Panc1 (cell line): Measurements from ENCODE around the gene NAPSA.
A peak's percentile ranks its signal among the peaks of the same experiment; 100 is the strongest.

Experiments
- REST ChIP-seq, 2 experiments: IDR thresholded peaks; 2 replicates each; pipeline ENCODE4 v1.6.1; 2011 to 2012; ENCODE audit warnings: low read depth in 2 of 2, control low read depth in 1 of 2, low read length in 1 of 2, mild to moderate bottlenecking in 1 of 2, moderate library complexity in 1 of 2; ENCODE audit not compliant: insufficient read depth in 1 of 2
- TCF7L2 ChIP-seq: IDR thresholded peaks from 2 replicates; pipeline ENCODE4 v1.6.1; 2011; ENCODE audit warnings: mild to moderate bottlenecking, low read depth, low read length, inconsistent platforms
- TF ChIP-seq, protein P1 (sequence below): fragments of 450-650 bp; IDR thresholded peaks from 2 replicates; pipeline ENCODE4 v1.5.1; 2017; ENCODE audit warnings: mild to moderate bottlenecking

DNA sequence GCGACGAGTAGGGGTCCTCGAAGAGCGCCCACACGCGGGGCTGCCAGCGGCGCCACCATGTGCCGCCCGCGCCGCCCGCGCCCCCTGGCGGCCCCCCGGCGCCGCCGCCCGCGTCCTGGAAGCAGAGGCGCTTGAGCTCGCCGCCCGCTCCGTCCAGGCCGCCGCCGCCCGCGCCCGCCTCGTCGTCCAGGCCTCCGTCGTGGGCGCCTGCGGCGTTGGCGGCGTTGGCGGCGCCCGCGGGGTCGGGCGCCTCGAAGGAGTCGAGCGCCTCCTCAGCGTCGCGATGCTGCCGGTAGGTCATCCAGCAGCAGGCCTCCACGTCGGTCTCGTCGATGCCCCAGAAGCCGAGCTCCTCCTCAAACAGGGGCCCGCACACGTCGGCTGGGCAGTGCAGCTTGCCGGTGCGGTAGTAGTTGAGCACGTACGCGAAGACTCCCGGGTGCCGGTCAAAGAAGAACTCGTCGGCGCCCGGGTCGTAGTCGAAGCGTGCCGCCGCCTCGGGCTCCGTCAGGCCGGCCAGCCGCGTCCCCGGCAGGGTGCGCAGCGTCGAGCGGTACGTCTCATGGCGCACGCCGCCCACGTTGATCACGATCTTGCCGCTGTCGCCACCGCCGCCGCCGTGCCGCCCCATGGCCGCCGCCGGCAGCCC lies 37.1 kb downstream of the NAPSA start:
- TF ChIP-seq, protein P1, sequence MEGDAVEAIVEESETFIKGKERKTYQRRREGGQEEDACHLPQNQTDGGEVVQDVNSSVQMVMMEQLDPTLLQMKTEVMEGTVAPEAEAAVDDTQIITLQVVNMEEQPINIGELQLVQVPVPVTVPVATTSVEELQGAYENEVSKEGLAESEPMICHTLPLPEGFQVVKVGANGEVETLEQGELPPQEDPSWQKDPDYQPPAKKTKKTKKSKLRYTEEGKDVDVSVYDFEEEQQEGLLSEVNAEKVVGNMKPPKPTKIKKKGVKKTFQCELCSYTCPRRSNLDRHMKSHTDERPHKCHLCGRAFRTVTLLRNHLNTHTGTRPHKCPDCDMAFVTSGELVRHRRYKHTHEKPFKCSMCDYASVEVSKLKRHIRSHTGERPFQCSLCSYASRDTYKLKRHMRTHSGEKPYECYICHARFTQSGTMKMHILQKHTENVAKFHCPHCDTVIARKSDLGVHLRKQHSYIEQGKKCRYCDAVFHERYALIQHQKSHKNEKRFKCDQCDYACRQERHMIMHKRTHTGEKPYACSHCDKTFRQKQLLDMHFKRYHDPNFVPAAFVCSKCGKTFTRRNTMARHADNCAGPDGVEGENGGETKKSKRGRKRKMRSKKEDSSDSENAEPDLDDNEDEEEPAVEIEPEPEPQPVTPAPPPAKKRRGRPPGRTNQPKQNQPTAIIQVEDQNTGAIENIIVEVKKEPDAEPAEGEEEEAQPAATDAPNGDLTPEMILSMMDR: peak; percentile 87
- no peak for TF ChIP-seq TCF7L2
- no peak for TF ChIP-seq REST (IDR thresholded peaks at IDR 0.05; ENCODE audit: insufficient read depth in 1 of 2, low read depth in 2 of 2, low read length in 1 of 2)
